HG02938 (cell line): ENCODE data around the gene SIX1.

Experiments used
- ATAC-seq: cut with Tn5 transposase; IDR thresholded peaks from one replicate; pipeline ENCODE4 v1.9.1; 2021; ENCODE audit warnings: mild to moderate bottlenecking, moderate library complexity; ENCODE audit not compliant: unreplicated experiment

Gene SIX1

GRCh38 chr14:60643141-60643462 is 6.2 kb downstream of the SIX1 start:
- no peak for ATAC-seq

GRCh38 chr14:60642270-60643140 is 6.8 kb downstream of the SIX1 start:
- ATAC-seq: no peak

GRCh38 chr14:60641742-60642269 is 7.5 kb downstream of the SIX1 start:
- ATAC-seq: no peak

DNA sequence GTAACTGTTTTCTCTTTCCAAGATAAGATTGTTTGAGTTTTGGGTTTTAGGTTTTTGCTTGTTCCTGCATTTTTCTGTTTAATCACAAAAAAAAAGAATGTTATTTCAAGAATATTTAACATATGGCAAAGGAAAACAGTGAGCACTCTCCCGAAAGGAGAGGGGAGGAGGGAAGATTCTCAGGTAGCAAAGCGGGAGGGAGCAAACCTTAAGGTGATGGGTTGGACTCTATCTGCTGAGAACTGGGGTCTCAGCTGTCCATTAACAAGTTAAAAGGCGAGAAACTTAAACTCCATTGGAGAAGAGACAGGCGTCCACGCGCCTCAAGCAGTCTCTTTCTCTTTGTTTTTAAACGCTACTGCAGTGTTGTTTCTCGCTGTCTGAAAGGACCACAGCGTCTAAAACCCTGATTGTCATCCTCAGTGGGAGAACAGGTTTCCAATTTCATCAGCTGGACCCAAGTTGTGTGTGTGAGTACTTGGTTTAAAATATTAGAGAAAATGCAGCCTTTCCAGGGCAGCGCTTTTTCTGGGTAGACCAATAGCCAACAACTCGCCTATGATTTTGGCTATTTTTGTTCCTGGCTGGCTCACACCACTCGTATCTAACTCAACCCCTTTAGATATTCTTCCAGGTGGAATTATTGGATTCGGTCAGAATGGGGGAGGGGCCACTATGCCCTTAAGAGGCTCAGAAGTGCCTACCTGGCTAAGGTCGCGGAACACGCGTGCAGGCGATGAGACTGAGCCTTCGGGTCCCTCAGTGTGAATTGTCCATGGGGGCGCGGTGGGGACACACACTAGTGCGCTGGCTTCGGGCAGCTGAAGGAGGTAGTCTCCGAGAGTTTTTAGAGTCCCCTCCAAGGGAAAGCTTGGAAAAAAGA is 8.2 kb downstream of the SIX1 start:
- no peak for ATAC-seq

- no peak for ATAC-seq
Measured at GRCh38 chr14:60639674-60640073, 9.6 kb downstream of the SIX1 start.

GRCh38 chr14:60637479-60638315 is 11.6 kb downstream of the SIX1 start:
- no peak for ATAC-seq

- ATAC-seq: no peak
Measured at GRCh38 chr14:60636879-60637478, 12.3 kb downstream of the SIX1 start.

- no peak for ATAC-seq
Measured at GRCh38 chr14:60634153-60634552, 15.1 kb downstream of the SIX1 start.

DNA sequence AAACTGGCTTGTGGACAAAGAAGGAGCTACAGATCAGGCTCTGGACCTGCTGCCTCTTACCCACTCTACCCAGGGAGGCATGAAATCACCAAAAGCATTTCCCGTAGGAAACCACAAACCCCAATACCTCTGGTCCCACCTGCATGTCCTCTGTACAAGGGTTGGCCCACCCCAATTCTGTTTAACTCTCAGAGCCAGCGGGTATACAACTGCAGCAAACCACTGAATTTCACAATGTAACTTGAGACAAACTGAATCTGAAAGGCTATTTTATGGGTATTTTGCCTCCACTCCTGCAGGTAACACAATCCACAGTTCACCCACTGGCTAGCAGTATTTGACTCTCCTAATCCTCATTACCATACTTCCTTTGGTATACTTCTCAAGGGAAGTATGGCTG is 16.5 kb downstream of the SIX1 start:
- ATAC-seq: peak; percentile 44

- peak; percentile 77 for ATAC-seq
Measured at GRCh38 chr14:60632257-60632656, 17.0 kb downstream of the SIX1 start.

DNA sequence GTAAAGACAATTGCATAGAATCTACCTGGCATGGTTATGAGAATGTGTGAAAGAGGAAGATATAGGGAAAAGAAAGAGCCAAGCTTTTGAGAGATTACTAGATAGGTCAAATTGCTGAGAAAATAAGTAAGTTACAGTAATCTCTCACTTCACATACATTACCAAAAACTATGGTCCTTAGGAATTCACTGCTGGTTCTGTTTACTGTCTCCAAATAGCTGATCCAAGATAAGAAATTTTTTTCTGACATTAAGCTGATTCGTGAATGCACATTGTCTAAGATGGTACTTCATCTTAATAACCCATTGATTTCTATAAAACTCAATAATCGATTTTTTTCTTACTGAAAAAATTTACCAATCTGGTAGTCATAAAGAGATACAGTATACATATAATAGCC is 17.4 kb downstream of the SIX1 start:
- ATAC-seq: no peak

GRCh38 chr14:60630129-60630528 is 19.1 kb downstream of the SIX1 start:
- ATAC-seq: no peak

- ATAC-seq: no peak
Measured at GRCh38 chr14:60628892-60629291, 20.4 kb downstream of the SIX1 start.

GRCh38 chr14:60622917-60623257 is 26.4 kb downstream of the SIX1 start:
- no peak for ATAC-seq

DNA sequence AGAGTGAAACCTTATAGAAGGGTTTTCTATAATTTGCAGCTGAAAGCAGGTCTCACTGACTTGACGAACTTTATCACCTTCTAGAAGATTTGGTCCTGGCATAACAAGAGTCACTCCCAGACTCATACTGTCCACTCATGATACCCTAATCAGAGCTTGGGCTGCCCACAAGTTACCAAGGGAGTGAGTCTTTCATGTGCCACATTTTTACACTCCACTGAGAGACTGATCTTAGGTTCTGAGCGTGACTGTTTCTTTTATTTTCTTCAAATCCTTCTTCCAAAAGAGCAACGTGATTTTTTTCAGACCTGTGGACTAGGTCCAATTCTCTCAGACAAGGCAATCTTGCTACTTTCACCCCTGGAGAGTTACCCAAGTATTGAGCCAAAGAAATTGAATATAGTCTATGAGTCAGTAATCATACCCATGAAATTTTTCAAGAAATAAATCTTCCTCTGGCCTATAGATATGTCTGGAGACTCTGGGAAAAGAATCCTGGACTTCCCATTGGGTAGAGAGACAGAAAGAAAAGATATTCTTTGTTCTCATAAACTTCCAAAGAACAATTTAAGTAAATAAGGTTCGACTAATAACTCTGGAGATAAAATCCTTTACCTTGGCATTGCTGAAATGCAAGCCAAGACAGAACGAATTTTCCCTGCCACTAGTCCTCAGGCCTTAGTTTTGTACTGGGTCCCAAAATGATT is 26.9 kb downstream of the SIX1 start:
- no peak for ATAC-seq

DNA sequence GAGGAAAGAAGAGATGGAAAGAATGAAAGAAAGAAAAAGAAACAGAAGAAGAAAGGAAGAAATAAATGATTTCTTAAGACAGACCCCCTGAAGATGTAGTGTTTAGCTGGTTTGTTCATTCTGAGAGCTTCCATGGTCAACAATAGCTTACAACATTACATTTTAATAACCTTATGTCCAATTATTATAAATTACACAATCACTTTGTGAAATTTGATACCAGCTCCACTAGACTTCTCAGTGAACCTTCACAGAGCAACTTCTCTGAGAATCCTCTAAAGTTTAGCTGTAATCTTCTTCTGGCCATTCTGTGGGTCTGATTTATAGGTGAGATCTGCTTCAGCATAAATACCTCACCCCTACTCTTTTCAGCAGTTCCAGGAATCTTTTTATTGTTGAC is 27.9 kb downstream of the SIX1 start:
- no peak for ATAC-seq

GRCh38 chr14:60618241-60618640 is 31.0 kb downstream of the SIX1 start:
- ATAC-seq: no peak

- ATAC-seq: no peak
Measured at GRCh38 chr14:60616461-60616959, 32.8 kb downstream of the SIX1 start.

- ATAC-seq: no peak
Measured at GRCh38 chr14:60602291-60602690, 47.0 kb downstream of the SIX1 start.

GRCh38 chr14:60599727-60600126 is 49.5 kb downstream of the SIX1 start:
- ATAC-seq: no peak
